RWPE2 (cell line): ENCODE measurements around the gene PBX3.

Experiments
- ATAC-seq: fragments of 200-7000 bp; cut with Tn5 transposase; 3 replicates; pipeline ENCODE4 v1.9.1; 2021; ENCODE audit warnings: low read depth
- DNase-seq: peaks from one replicate; pipeline ENCODE4 v3.0.0-alpha.2; 2020; ENCODE audit warnings: low spot score
- H3K27ac ChIP-seq: fragments of 450-650 bp; 2 replicates; pipeline ENCODE4 v1.5.1; 2017; ENCODE audit warnings: mild to moderate bottlenecking; ENCODE audit not compliant: poor library complexity, severe bottlenecking
- H3K27me3 ChIP-seq: fragments of 250-450 bp; sonication (Bioruptor Pico); 2 replicates; pipeline ENCODE4 v1.5.1; 2021; ENCODE audit warnings: mild to moderate bottlenecking, moderate library complexity; ENCODE audit not compliant: insufficient read depth, poor library complexity, severe bottlenecking
- H3K36me3 ChIP-seq: fragments of 250-450 bp; sonication (Bioruptor Pico); 2 replicates; pipeline ENCODE4 v1.5.1; 2020; ENCODE audit warnings: low read depth, mild to moderate bottlenecking, moderate library complexity
- H3K4me1 ChIP-seq: fragments of 250-450 bp; sonication (Bioruptor Pico); 2 replicates; pipeline ENCODE4 v1.5.1; 2021; ENCODE audit warnings: mild to moderate bottlenecking, moderate library complexity; ENCODE audit not compliant: insufficient read depth, poor library complexity, severe bottlenecking
- H3K4me3 ChIP-seq: fragments of 250-450 bp; sonication (Bioruptor Pico); 2 replicates; pipeline ENCODE4 v1.5.1; 2021; ENCODE audit warnings: mild to moderate bottlenecking, moderate library complexity; ENCODE audit not compliant: severe bottlenecking
- H3K9me3 ChIP-seq: fragments of 250-450 bp; sonication (Bioruptor Pico); 2 replicates; pipeline ENCODE4 v1.5.1; 2021; ENCODE audit warnings: mild to moderate bottlenecking, moderate library complexity; ENCODE audit not compliant: severe bottlenecking
- TF ChIP-seq, protein P1 (sequence below): fragments of 450-650 bp; IDR thresholded peaks from one replicate; pipeline ENCODE4 v1.5.1; 2017; ENCODE audit warnings: mild to moderate bottlenecking, moderate library complexity; ENCODE audit not compliant: poor library complexity, severe bottlenecking

Gene PBX3

GRCh38 chr9:125972012-125972729 lies 225.0 kb downstream of the PBX3 start:
- DNase-seq, result no peak

GRCh38 chr9:125973547-125973946 lies 226.4 kb downstream of the PBX3 start:
- no peaks in the 10 kb centered on the region for H3K4me1 ChIP-seq
- H3K9me3 ChIP-seq, result no peaks in the 10 kb centered on the region
- DNase-seq (no peak), ATAC-seq (no peak)
- H3K4me3 ChIP-seq, result no peak overlapping the region
- H3K27me3 ChIP-seq, result no peaks in the 10 kb centered on the region
- TF ChIP-seq, protein P1, sequence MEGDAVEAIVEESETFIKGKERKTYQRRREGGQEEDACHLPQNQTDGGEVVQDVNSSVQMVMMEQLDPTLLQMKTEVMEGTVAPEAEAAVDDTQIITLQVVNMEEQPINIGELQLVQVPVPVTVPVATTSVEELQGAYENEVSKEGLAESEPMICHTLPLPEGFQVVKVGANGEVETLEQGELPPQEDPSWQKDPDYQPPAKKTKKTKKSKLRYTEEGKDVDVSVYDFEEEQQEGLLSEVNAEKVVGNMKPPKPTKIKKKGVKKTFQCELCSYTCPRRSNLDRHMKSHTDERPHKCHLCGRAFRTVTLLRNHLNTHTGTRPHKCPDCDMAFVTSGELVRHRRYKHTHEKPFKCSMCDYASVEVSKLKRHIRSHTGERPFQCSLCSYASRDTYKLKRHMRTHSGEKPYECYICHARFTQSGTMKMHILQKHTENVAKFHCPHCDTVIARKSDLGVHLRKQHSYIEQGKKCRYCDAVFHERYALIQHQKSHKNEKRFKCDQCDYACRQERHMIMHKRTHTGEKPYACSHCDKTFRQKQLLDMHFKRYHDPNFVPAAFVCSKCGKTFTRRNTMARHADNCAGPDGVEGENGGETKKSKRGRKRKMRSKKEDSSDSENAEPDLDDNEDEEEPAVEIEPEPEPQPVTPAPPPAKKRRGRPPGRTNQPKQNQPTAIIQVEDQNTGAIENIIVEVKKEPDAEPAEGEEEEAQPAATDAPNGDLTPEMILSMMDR, result no peak
- no peak overlapping the region for H3K27ac ChIP-seq
- no peaks in the 10 kb centered on the region for H3K36me3 ChIP-seq

More at GRCh38 chr9:125972012-125972729, 225.0 kb downstream of the PBX3 start:
- ATAC-seq, result peak; percentile 45
- H3K36me3 ChIP-seq, result no peaks in the 10 kb centered on the region
- no peak overlapping the region for H3K4me3 ChIP-seq
- H3K27me3 ChIP-seq, result no peaks in the 10 kb centered on the region
- H3K27ac ChIP-seq, result no peak overlapping the region
- no peaks in the 10 kb centered on the region for H3K4me1 ChIP-seq
- TF ChIP-seq, protein P1, result no peak
- H3K9me3 ChIP-seq, result no peaks in the 10 kb centered on the region

DNA sequence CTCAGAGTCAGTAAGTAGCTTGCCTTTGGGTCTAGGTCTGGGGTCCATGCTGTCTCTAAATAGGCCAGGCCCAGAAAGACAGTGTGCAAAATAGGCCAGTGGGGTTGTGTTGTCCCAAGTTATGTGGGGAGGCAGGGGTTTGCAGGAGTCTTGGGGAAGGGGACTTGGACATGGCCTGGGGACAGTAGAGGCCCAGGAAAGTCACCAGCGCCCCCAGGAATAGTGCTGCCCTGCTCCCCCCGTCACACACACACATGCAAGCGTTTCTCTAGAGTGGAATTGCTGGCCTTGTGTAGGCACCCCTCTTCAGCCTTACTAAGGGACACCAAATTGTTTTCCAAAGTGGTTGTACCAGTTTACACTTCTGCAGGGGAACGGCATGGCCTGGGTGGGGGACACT lies 227.5 kb downstream of the PBX3 start:
- no peak overlapping the region for H3K4me3 ChIP-seq
- H3K27ac ChIP-seq, result no peak overlapping the region
- TF ChIP-seq, protein P1, result no peak
- H3K9me3 ChIP-seq, result peaks cover 5% of the 10 kb centered on the region
- ATAC-seq, result no peak
- DNase-seq, result no peak
- H3K4me1 ChIP-seq, result no peaks in the 10 kb centered on the region
- no peaks in the 10 kb centered on the region for H3K36me3 ChIP-seq
- H3K27me3 ChIP-seq, result no peaks in the 10 kb centered on the region

GRCh38 chr9:125977223-125977622 lies 230.1 kb downstream of the PBX3 start:
- TF ChIP-seq, protein P1, result no peak
- no peak for DNase-seq
- no peak overlapping the region for H3K27ac ChIP-seq
- no peaks in the 10 kb centered on the region for H3K4me1 ChIP-seq
- no peaks in the 10 kb centered on the region for H3K36me3 ChIP-seq
- H3K27me3 ChIP-seq, result no peaks in the 10 kb centered on the region
- no peak overlapping the region for H3K4me3 ChIP-seq
- 0 out of 3 replicates have a peak, but pooled peaks have one; percentile 25 for ATAC-seq
- peaks cover 8% of the 10 kb centered on the region for H3K9me3 ChIP-seq

DNA sequence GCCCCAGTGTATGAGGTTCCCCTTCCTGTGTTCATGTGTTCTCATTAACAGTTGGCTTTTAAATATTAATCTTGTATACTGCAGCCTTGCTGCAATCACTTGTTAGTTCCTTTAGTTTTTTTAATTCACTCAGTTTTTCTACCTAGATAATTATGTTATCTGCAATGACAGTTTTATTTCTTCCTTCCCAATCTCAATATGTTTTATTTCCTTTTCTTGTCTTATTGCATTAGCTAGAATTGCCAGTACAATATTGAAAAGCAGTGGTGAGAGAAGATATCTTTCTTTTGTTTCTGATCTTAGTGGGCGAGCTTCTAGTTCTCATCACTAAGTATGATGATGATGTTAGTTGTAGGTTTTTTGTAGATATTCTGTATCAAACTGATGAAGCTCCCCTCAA lies 232.2 kb downstream of the PBX3 start:
- DNase-seq (no peak), ATAC-seq (no peak)
- no peaks in the 10 kb centered on the region for H3K4me1 ChIP-seq
- H3K27ac ChIP-seq, result no peak overlapping the region
- H3K4me3 ChIP-seq, result no peak overlapping the region
- TF ChIP-seq, protein P1, result no peak
- peaks cover 8% of the 10 kb centered on the region for H3K9me3 ChIP-seq
- no peaks in the 10 kb centered on the region for H3K27me3 ChIP-seq
- no peaks in the 10 kb centered on the region for H3K36me3 ChIP-seq
